SK-N-SH (cell line): ENCODE data around the gene BAG5.

ENCODE experiments used
- NRF1 ChIP-seq: IDR thresholded peaks from 2 replicates; pipeline ENCODE4 v1.6.1; 2012; ENCODE audit warnings: low read depth, mild to moderate bottlenecking, low read length
- TF ChIP-seq, protein P1 (sequence below): IDR thresholded peaks from 2 replicates; pipeline ENCODE4 v1.4.0; 2012; ENCODE audit warnings: low read depth, borderline replicate concordance
- TF ChIP-seq, protein P2 (sequence below): fragments of 200-600 bp; sonication (generic); IDR thresholded peaks from 2 replicates; pipeline ENCODE4 v1.6.1; 2017; ENCODE audit warnings: antibody characterized with exemption, mild to moderate bottlenecking, moderate library complexity

DNA sequence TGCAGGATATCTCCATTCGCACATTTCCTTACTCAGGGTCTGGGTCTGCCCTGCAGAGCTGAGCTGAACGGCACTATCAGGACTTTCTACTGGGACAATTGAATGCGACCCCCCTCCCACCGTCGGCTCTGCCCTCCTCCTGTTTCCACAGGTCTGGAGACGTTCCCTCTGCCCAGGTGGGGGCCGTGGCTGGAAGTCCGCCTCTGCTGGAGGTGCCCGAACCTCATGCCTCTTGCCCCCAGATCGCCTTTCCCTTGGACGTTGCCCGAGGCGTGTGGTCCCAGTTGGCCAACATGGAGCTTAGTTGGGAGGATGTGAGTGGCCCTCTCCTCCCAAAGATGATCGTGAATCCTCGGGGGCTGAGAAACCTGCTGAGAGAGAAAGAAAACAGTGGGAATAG, 45.4 kb upstream of the BAG5 start:
- TF ChIP-seq, protein P1, sequence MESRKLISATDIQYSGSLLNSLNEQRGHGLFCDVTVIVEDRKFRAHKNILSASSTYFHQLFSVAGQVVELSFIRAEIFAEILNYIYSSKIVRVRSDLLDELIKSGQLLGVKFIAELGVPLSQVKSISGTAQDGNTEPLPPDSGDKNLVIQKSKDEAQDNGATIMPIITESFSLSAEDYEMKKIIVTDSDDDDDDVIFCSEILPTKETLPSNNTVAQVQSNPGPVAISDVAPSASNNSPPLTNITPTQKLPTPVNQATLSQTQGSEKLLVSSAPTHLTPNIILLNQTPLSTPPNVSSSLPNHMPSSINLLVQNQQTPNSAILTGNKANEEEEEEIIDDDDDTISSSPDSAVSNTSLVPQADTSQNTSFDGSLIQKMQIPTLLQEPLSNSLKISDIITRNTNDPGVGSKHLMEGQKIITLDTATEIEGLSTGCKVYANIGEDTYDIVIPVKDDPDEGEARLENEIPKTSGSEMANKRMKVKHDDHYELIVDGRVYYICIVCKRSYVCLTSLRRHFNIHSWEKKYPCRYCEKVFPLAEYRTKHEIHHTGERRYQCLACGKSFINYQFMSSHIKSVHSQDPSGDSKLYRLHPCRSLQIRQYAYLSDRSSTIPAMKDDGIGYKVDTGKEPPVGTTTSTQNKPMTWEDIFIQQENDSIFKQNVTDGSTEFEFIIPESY = no peak
- TF ChIP-seq, protein P2, sequence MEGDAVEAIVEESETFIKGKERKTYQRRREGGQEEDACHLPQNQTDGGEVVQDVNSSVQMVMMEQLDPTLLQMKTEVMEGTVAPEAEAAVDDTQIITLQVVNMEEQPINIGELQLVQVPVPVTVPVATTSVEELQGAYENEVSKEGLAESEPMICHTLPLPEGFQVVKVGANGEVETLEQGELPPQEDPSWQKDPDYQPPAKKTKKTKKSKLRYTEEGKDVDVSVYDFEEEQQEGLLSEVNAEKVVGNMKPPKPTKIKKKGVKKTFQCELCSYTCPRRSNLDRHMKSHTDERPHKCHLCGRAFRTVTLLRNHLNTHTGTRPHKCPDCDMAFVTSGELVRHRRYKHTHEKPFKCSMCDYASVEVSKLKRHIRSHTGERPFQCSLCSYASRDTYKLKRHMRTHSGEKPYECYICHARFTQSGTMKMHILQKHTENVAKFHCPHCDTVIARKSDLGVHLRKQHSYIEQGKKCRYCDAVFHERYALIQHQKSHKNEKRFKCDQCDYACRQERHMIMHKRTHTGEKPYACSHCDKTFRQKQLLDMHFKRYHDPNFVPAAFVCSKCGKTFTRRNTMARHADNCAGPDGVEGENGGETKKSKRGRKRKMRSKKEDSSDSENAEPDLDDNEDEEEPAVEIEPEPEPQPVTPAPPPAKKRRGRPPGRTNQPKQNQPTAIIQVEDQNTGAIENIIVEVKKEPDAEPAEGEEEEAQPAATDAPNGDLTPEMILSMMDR = no peak
- no peak for TF ChIP-seq NRF1
